Breast epithelium (tissue), 3 donors: ENCODE measurements around the gene PTTG1IP.

Source experiments
- POLR2A ChIP-seq: fragments of 450-650 bp; IDR thresholded peaks from one replicate; pipeline ENCODE4 v1.6.1; 2016; ENCODE audit warnings: antibody characterized with exemption, mild to moderate bottlenecking, moderate library complexity
- TF ChIP-seq, protein P1 (sequence below), 3 donors: fragments of 450-650 bp; IDR thresholded peaks; one replicate each; pipeline ENCODE4 v1.5.1; 2016 to 2017; ENCODE audit warnings: antibody characterized with exemption in 3 of 3, mild to moderate bottlenecking in 3 of 3, moderate library complexity in 3 of 3

DNA sequence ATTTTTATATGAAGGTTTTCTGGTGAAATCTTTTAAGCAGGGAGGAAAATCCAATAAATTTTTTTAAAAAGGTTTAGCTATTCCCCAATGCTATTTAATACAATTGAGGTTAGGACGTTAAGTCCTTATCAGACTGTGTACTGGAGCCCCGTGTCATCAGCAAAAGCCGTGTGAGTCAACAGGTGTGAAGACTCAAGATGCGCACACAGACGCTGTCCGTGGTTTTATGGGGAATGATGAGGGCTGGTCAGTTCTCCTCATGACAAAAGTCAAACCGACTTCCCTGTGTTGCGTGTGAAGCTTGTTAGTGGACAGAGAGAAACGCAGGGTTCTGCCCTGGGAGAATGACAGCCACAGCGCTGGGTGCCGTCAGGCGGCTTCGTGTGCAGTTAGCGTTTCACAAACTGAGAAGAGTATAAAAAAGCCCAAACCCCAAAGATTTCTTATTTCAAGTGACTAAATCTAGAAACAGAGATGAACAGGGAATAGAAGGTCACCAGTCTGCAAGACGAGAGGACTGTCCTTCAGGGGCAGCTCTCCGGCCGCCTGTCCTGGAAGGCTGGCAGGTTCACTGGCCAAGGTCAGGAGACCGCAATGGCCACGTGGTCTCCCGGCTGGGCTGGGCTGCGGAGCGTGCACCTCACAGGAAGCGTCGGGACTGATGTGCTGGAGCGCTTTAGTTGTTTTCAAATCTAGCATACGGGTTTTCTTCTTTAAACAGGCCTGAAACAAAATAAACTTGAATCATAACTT is 22.4 kb downstream of the PTTG1IP start:
- TF ChIP-seq POLR2A: no peak
- TF ChIP-seq, protein P1, sequence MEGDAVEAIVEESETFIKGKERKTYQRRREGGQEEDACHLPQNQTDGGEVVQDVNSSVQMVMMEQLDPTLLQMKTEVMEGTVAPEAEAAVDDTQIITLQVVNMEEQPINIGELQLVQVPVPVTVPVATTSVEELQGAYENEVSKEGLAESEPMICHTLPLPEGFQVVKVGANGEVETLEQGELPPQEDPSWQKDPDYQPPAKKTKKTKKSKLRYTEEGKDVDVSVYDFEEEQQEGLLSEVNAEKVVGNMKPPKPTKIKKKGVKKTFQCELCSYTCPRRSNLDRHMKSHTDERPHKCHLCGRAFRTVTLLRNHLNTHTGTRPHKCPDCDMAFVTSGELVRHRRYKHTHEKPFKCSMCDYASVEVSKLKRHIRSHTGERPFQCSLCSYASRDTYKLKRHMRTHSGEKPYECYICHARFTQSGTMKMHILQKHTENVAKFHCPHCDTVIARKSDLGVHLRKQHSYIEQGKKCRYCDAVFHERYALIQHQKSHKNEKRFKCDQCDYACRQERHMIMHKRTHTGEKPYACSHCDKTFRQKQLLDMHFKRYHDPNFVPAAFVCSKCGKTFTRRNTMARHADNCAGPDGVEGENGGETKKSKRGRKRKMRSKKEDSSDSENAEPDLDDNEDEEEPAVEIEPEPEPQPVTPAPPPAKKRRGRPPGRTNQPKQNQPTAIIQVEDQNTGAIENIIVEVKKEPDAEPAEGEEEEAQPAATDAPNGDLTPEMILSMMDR (IDR thresholded peaks at IDR 0.05): no peak
